Small intestine (tissue), 7 donors: ENCODE measurements around the gene CLEC4F. TPM values are rescaled to one million over a fixed set of nuclear protein-coding genes. Genes with fewer than 3 reads are reported as not detected.

Experiments used
- DNase-seq, 2 donors: peaks; one replicate each; pipeline versions ENCODE4 v3.0.0 to v3.0.0-alpha.2; 2013
- FAIRE-seq: peaks from 2 replicates; lab custom pipeline; 2012; peaks lifted over from hg19 to GRCh38; lab: Jason Lieb, UNC
- H3K27ac ChIP-seq, 3 donors: one replicate each; pipeline ENCODE4 v1.5.1; 2013; ENCODE audit warnings: low read length in 2 of 3, mild to moderate bottlenecking in 2 of 3, control low read depth in 1 of 3, inconsistent platforms in 1 of 3, low read depth in 1 of 3, moderate library complexity in 1 of 3
- H3K27me3 ChIP-seq, 3 donors: one replicate each; pipeline ENCODE4 v1.6.1; 2013; ENCODE audit warnings: low read length in 3 of 3, inconsistent platforms in 1 of 3; ENCODE audit not compliant: control insufficient read depth in 3 of 3, insufficient read depth in 3 of 3
- H3K36me3 ChIP-seq, 3 donors: one replicate each; pipeline ENCODE4 v1.6.1; 2013; ENCODE audit warnings: low read length in 3 of 3, inconsistent platforms in 1 of 3, low read depth in 1 of 3, mild to moderate bottlenecking in 1 of 3, moderate library complexity in 1 of 3; ENCODE audit not compliant: control insufficient read depth in 3 of 3, insufficient read depth in 2 of 3
- H3K4me1 ChIP-seq, 3 donors: one replicate each; pipeline ENCODE4 v1.6.1; 2013; ENCODE audit warnings: low read length in 2 of 3, inconsistent platforms in 1 of 3, low read depth in 1 of 3, mild to moderate bottlenecking in 1 of 3, moderate library complexity in 1 of 3; ENCODE audit not compliant: control insufficient read depth in 3 of 3, insufficient read depth in 2 of 3
- H3K4me3 ChIP-seq, 3 donors: one replicate each; pipeline ENCODE4 v1.5.1; 2013; ENCODE audit warnings: low read length in 3 of 3, control low read depth in 1 of 3, inconsistent platforms in 1 of 3, low read depth in 1 of 3, mild to moderate bottlenecking in 1 of 3, moderate library complexity in 1 of 3
- H3K9me3 ChIP-seq, 2 donors: one replicate each; pipeline ENCODE4 v1.6.1; 2013; ENCODE audit warnings: low read depth in 1 of 2, low read length in 1 of 2; ENCODE audit not compliant: control insufficient read depth in 2 of 2, insufficient read depth in 1 of 2
- WGBS, 3 donors: extraction: QIAGEN DNeasy Blood & Tissue Kit; methylation state at CpG; one replicate each; pipeline ENCODE4 v1.1.7; 2013; 5-methylcytosine and 5-hydroxymethylcytosine counted together
- polyA plus RNA-seq, 4 donors: library from polyadenylated mRNA; stranded (reverse) in 3 of 4; unstranded in 1 of 4; fragments of 200-250 nt in 3 of 4; fragments of 120-200 nt in 1 of 4; gene quantifications; one replicate each; pipeline versions ENCODE4 v1.2.1 to v1.2.3, GENCODE V29; 2013
- donor health status: healthy with polysubstance abuse.
- donor health status: control.
- donor health status: control.
- donor health status: Bipolar disorder and iron deficiency.
- donor health status: healthy.

The CLEC4F gene
- polyA plus RNA-seq, 4 donors = 0.13 to 2.6 (median 0.38) TPM

GRCh38 chr2:70765507-70765906, 54.9 kb downstream of the CLEC4F start:
- 79 to 84% (median 81%) methylated on average over 7 of the region's 7 CpGs for WGBS, 3 donors
- H3K4me3 ChIP-seq = no peak overlapping the region
- H3K27me3 ChIP-seq = peaks cover 4 to 50% (median 26%) of the 10 kb centered on the region in 3 donors
- H3K9me3 ChIP-seq = no peaks in the 10 kb centered on the region
- H3K27ac ChIP-seq = no peak overlapping the region
- no peak for DNase-seq
- peaks cover 0 to 3% (median 0%) of the 10 kb centered on the region in 3 donors for H3K4me1 ChIP-seq
- FAIRE-seq = no peak
- no peaks in the 10 kb centered on the region for H3K36me3 ChIP-seq

GRCh38 chr2:70759446-70759845, 61.0 kb downstream of the CLEC4F start:
- Histone ChIP-seq H3K4me3 (no peak overlapping the region), H3K27ac (no peak overlapping the region), H3K36me3 (no peaks in the 10 kb centered on the region), H3K27me3 (peaks cover 0 to 14% (median 9%) of the 10 kb centered on the region in 3 donors), H3K9me3 (no peaks in the 10 kb centered on the region), H3K4me1 (no peaks in the 10 kb centered on the region)
- FAIRE-seq = no peak
- DNase-seq = no peak
- 53 to 70% (median 64%) methylated on average over 1 of the region's 1 CpG for WGBS, 3 donors

Other genes starting within 250 kb of the CLEC4F start
- 1 to 10 TPM in 1 of 4 donors, under 1 TPM in 2, not detected in 1; under 0.01 to 1.7 (median 0.25) TPM for gene ADD2, start 52.4 kb downstream of the CLEC4F start, polyA plus RNA-seq
- gene FIGLA, start 30.0 kb downstream of the CLEC4F start, polyA plus RNA-seq = not detected
- under 1 TPM in 3 of 4 donors, not detected in 1; 0.10 to 0.97 (median 0.81) TPM for gene CD207, start 15.2 kb upstream of the CLEC4F start, polyA plus RNA-seq
- 1 to 10 TPM in 2 of 4 donors, under 1 TPM in 2; 0.13 to 1.1 (median 0.73) TPM for gene VAX2, start 80.0 kb upstream of the CLEC4F start, polyA plus RNA-seq
- 1 to 10 TPM in 1 of 4 donors, under 1 TPM in 1, not detected in 2; 0.21 to 2.5 TPM for gene ATP6V1B1, start 115.3 kb upstream of the CLEC4F start, polyA plus RNA-seq
- gene ANKRD53, start 158.0 kb upstream of the CLEC4F start, polyA plus RNA-seq = 1 to 10 TPM; 1.7 to 2.4 (median 2.2) TPM
- gene TEX261, start 174.3 kb upstream of the CLEC4F start, polyA plus RNA-seq = 10 to 100 TPM in 3 of 4 donors, 1 to 10 TPM in 1; 9.8 to 49.8 (median 29.0) TPM
- 10 to 100 TPM; 54.8 to 81.0 (median 73.9) TPM for gene NAGK, start 248.0 kb upstream of the CLEC4F start, polyA plus RNA-seq